ENCODE measurements around the gene SYNDIG1.

The SYNDIG1 gene

DNA sequence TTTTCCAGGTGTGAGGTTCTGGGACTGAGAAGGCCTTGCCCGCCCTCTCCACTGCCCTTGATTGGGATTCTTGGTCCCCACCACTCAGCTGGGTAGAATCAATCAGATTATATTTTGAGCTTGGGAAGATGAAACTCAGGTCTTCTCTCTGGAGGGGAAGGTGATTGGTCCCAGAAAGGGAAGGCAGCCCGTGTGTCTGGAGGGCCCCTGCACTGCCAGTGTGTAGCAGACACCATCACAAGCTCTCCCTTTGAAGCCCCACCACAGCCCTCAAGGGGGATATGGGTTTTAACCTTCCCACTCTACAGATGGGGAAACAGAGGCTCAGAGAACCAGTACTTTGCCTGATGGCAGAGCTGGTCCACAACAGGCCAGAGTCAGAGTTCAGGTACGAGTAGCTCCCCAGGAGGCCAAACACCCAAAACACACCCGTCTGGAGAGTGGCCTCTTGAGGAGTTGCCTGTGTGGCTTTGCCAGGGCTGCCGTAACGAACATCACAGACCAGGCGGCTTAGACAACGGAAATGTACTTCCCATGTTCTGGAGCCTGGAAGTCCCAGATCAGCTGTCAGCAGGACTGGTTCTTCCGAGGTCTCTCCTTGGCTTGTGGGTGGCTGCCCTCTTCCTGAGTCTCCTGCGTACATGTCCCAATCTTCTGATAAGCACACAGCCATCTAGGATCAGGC is 205.6 kb downstream of the SYNDIG1 start:
- no peak for DNase-seq (ENCODE audit: low read depth)

DNA sequence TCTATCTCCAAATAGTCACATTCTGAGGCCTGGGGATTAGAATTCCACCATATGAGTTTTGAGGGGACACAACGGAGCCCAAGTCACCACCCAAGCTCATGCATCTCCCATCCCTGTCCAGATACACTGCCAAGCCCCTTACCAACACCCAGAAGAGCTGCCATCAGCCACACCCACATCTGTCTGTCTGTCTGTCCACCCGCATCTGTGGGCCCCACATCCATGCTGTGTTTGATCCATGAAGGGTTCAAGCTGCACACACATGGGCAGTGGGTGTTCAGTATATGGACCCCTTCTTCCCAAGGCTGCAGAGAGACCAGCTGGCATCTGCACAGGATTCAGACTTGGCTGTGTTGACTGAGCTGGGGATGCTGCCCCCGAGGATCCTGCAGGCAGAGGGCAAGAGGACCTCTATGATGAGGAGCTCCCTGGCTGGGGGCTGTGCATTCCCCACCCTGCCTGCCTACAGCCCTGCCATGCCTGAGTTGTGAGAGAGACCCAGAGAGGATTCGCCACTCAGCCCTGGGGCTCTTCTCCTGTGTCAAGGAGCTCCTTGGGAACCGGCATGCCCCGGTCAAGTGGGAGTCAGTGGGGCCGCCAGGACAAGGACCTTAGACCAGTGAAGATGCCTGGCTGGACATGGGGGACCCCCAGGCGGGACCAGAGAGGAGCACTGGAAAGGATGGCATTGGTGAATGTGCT is 206.4 kb downstream of the SYNDIG1 start:
- DNase-seq (ENCODE audit: low read depth), result no peak

DNA sequence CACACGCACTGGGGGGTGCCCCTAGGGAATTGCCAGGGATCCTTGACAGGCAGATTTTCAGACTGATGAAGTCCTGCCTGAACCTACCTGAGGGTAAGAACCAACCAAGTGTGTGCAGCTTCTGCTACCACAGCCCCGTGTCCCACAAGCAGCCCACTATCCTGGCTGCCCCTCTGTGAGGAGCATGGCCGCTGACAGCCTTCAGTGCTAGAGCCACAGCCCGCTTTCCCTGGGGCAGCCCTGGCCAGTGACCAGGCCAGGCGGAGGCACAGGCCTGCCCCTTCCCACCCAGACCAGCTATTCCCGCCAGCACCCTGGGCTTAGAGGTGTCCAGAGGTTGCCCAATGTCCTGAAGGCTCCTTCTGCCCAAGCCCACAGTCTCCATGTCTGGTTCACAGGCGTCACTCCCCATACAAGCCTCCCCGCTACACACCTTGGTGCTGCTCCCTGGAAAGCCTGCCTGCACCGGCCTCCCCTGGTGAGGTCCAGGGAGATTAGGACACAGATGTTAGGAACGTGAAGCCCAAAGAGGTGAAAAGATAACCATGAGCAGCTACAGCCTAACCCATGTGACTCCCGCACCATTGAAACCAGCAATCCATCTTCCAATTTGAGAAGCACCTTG is 207.0 kb downstream of the SYNDIG1 start:
- no peak for DNase-seq (ENCODE audit: low read depth)

DNA sequence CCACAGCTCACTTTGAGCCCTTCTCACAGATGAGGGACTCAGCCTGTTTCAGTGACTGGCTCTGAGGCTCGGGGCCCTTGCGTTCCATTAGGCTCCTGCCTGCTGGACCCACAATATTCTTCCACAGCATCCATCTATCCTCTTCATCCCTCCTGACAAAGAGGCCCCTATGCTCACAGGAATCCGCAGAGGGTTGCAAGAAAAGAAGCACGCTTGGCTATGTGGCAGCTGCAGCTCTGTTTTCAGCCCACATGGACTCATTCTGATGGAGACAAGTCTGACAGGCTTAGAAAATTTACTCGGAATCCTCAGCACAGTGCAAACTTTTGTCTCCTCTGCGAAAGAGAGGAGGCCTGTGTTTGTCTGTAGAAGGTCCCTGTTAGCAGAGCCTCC is 207.5 kb downstream of the SYNDIG1 start:
- DNase-seq (ENCODE audit: low read depth), result no peak

DNA sequence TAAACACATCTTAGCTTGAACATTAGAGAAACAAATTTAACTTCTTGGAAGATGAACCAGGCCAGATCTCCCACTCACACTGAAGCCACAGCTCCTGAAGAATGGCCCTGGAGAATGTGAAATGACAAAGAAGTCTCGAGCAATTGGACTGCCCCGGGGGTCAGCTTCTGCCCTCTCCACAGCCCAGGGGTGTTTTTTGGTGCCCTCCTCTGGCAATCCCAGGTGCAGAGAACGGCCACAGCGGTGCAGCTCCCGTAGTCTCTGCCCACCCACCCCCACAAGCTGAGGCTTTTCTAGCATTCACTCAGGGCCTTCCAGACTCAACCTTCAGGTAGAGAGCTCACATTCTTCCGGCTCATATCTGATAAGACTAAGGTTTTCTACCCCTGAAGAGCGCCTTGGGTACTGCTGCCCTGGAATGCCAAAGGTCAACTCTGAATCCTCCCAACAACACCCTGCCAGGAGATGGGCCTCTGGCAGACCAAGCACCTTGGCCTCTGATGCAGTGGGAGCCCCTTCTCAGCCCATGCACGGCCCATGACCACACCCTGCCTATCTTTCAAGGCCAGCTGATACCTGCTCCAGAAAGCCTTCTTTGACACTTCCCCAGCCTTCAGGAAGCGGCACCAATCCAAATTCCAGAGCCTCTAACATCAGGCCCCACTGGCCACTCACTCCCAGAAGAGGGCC is 208.3 kb downstream of the SYNDIG1 start:
- DNase-seq (ENCODE audit: low read depth), result no peak

DNA sequence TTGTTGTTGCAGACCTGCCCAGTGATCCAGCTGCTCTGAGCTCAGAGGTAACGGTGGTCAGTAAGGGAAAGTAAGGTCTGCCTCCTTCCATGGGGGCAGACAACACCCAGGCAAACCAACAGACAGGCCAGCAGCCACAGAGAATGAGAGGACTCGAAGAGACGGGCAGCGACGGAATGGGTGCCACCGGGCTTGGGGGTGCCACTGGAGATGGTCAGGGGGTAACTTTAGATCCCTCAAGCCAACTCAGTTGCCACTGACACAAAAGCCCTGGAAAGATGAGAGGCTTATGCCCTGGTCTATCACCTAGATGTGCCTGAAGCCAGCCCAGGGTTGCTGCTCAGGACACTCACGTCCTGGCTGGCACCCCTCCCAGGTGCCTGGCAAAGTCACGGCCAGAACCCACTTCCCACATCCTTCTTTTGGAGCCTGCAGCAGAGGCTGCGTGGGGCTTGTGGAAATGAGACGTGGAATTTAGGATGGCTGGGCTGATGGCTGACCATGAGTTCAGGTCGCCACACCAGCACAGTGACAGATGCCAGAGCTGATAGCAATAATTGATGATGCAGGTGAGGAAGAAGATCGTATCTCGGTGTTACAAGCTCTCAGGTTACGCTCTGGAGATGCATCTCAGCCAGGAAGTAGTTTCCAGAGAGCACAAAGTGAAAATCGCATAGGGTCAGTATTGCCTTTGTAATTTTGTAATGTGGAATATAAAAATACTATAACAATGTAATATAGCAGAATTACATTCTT is 209.1 kb downstream of the SYNDIG1 start:
- DNase-seq (ENCODE audit: low read depth), result no peak

DNA sequence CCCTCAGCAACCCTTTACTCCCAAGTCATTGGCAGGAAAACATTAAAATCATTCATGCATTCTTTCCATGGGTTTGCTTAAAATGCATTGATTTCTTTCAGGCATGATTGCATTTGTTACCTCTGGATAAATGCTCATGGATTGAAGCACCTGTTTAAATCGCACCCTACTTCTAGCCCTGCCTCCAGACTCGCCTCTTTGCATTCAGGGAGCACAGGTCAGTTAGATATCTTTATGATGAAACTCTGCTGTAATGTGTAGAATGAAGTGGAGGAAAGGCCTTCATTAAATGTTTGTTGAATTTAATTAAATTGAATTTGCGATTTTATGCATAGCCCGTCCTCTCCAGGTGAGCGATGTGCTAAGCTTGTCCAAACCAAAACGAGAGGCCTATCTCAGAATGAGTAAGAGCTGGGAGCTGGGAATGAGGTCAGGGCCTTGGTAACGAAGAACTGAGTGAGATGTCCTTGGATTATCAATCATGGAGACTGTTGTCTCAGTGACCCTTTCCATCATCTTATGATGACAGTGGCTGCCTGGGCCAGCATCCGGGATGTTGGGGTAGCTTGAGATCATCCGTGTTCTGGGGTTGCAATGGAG is 210.1 kb downstream of the SYNDIG1 start:
- DNase-seq (ENCODE audit: low read depth), result no peak

DNA sequence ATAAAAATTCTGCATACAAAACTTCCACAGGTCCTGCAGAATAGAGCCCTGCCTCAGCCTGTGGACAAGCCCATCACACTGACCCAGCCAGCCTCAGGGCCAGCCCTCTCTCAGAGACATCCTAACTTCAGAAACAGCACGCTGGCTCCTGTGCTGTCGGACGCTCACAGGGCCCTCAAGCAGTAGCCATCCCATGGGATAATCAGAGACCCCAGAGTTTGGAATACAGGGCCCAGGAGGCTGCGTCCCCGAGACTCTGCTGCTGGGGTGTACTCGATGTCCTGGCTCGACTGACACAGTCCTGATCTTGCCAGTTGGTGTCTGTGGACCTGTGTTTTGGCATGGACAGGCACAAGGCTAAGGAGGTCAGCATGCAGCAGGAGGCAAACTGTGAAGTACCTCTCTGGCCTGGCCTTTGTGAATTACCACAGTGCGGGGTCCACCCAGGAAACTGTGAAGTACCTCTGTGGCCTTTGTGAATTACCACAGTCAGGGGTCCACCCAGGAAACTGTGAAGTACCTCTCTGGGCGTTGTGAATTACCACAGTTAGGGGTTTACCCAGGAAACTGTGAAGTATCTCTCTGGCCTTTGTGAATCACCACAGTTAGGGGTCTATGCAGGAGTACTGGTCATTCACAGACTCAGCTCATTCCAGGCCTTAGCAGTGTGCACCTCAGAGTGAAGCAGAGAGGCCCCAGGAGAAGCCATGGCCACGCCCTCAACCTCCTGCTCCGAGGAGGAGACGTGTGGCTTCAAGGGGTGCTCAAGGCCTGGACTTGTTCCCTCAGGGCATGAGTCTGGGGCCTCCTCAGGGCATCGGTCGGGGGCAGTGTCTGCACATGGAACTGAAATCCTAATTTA is 212.4 kb downstream of the SYNDIG1 start:
- DNase-seq (ENCODE audit: low read depth), result no peak

DNA sequence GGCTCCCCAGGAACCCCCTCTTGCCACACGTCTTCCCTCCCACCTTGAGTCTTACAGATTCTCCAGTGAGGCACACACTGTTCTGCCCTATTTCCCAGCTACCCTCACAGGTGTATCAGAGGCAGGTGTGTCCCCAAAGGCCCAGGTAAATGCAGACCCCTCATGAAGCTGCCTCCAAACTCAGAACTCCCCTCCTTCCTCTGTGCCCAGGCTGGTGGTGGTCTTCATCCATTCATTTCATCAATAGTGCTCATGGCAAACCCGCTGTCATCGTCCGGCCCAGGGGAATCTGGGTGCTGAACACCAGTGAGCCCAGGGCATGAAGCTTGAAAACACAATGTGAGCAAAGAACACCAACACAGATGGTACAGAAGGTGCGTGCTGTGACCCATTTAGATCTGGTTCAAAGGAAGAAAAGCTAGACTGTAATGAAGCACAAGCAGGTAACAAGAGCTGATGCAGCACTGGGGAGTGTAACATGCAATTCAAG is 213.1 kb downstream of the SYNDIG1 start:
- no peak for DNase-seq (ENCODE audit: low read depth)

DNA sequence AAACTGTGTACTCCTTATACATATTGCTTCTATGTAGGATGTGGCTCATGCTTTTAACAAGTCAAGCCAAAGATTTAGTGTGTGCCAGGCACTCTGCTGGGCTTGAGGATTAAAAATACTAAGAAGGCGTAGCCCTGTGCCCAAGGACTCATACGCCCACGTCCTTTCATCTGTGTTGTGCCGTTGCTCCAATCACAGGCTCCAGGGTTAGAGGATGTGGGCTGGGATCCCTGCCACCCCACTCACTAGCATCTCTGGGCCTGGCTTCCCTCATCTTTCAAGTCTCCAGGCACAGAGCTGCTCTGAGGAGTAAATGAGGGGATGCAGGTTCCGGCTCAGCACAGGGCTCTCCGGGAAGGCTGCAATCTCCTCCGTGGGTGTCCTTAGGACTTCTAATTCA is 214.2 kb downstream of the SYNDIG1 start:
- no peak for DNase-seq (ENCODE audit: low read depth)

DNA sequence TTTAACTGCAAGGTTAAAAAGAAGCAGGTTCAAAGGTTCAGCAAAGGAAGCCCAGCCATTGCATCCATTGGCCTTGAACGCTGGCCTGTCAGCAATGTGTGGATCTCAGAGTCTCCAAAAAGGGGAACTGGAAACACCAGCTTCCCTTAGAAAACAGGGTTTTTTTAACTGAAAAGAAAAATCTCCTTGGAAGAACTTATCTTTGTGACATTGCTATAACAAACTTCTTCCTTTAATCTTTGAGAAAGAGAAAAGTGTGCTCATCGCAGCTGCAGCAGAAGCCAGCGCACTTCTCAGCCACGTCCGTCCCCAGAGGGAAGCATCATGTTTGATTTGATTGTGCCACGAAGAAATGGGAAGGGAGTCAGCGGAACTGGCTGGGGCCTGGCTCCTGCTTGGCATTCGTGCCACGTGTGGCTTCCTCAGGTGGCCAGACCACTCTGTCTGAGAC is 215.0 kb downstream of the SYNDIG1 start:
- no peak for DNase-seq (ENCODE audit: low read depth)

DNA sequence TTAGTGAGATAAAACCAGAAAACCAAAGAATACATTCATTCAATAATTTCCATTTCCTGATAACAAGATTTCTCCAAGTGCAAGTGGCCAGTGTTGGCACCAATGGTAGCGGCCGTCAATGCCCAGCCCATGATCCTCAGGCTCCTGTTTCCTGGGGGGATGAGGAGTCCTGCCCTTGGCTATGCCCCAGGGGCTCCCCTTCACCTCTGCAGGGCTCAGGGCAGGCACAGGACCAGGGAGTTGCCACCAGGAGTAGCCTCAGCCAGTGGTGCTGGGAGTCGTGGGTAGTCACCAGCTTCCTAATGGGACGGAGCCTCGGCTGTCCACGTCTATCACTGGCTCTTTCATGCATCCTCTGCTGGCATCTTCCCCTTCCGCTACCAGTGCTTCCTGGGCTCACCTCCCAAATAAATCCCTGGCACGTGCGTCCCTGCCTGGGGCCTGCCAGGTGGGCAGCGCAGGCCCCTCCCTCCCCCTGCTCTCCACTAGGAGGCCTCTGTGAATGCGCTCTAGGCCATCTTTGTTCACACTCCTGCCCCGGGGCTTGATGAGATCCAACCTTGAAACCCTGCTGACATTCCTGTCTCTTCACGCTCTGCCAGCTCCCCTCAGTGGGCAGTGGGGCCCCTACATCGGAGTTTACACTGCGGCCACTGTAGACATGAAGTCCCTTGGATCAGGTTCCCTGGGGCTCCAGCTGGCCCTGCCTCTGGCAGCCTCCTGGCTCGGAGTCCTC is 215.7 kb downstream of the SYNDIG1 start:
- DNase-seq (ENCODE audit: low read depth), result no peak

DNA sequence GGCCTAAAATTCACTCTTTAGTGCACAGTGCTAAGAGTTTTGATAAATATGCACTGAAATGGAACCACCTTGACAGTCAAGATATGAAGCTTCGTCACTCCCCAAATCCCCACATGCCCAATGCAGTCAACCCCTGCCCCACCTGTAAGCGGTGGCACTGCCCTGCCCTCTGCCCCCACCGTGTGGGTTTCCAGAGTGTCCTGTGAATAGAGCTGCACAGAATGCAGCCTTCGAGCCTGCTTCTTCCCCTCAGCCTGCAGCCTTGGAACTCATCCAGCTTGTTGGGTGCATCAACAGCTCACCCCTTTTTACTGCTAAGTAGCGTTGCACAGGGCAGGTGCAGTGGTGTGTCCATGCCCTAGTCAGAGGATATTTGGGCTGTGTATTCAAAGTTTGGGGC is 216.3 kb downstream of the SYNDIG1 start:
- no peak for DNase-seq (ENCODE audit: low read depth)

DNA sequence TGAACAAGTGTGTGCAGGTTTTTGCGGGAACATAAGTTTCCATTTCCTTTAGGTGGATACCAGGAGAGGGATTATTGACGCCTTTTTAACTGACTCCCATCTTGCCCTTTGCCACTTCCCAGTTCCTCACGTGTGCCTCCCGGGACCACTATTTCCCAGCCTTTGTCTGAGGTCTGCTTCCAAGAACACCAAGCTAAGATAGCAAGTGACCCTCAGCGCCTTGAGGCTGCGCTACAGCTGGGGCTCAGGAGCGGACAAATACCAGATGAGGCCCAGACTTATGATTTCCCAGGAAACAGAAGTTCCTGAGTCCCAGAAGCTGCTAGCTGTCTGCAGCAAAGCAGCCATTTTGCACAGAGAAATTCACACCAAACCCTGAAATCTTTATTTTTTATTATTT is 216.7 kb downstream of the SYNDIG1 start:
- DNase-seq (ENCODE audit: low read depth), result no peak

DNA sequence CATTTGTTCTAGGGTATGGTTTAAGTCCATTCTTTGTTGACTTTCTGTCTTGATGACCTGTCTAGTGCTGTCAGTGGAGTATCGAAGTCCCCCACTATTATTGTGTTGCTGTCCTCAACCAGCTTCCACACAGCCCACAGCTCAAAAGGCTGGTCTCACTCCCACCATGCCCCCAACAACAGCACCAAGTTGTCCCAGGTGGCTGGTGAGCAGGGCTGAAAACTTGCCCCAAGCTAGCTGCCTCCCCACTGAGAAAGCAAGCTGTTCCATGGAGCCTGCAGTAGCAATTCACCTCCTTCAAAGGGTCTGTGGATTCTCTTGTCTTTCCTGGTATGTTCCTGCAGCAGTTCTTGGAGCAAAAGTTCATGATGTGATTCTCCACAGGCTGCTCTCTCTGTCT is 221.0 kb downstream of the SYNDIG1 start:
- no peak for DNase-seq (ENCODE audit: low read depth)

DNA sequence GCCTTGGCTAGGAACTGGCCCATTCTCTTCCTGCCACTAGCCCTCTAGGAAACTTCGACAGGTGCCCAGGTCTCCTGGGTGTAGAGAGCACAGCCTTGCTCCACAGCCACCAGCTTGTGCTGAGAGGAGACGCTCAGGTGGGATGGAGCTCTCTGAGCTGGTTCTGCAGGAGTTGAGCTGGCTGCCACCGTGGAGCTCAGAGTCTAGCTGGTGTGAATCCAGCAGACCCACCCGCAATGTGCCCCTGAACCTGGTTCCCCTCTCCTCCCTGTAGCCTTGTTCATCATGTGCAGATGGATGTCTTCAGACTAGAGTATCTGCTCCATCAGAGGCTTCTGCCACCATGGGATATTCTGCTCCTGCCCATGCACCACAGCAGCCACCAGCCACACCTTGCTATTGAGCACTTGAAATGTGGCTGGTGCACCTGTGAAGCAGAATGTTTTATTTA is 222.5 kb downstream of the SYNDIG1 start:
- no peak for DNase-seq (ENCODE audit: low read depth)

DNA sequence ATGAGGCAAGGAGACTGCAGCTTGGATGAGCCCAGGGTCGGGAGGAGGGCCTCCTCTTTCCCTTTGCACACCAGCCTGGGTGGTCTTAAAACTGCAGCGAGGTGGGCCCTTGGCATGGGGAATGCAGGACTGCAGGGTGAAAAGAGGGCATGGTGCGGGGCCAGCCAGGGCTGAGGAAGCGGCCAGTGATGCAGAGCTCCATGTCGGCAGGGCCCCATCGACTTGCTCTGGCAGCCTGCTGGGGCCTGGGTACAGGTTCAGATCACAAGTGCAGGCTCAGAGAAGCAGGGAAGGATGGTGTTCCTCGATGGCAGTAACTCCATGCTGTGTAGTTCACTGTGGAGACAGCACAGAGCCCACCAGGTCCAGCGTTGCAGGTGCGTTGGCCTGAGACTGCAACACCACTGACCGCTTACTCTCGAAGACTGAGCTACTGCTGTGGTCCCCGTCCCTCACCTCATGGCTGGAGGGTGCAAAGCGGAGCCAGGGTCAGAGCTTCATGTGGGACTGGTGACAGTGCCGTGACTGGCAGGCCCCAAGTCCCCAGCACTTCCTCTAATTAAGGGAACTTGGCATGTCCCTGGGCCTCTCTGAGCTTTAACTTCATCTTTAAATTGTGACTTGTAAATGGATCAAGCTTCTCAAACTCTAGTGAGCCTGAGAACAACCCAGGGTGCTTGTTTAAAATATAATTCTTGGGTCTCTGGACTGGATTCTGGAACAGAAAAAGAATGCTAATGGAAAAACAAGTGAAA is 223.2 kb downstream of the SYNDIG1 start:
- DNase-seq (ENCODE audit: low read depth), result no peak

DNA sequence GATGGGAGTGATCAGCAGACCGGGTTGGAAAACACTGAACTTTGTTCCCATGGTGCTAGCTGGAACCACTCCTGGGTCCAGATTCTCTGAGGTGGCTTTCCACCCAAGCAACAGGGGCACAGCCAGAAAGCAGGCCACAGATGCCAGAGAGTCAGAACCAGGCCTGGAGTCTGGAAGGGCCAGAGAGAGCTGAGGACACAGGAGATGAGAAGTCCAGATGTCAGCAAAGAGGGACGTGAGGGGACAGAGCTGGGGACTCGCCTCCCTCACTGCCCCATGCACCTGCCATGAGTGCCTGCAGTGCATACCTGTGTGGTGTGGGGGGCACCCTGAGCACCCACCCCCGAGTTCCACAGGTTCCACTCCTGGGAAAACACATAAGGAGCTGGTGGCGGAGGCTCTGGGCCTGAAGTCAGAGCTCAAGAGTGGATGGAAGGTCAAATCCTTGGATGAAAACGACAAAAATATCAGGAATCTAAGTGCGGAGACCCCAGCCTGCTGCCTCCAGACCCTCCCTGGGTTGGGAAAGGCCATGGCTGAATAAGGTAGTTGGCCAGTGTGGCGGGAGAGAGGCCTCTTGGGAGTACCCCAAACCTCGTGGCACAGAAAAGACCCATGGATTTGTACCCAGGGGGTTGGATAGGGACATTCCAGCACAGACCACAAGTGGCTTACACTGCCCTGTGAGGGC is 224.2 kb downstream of the SYNDIG1 start:
- DNase-seq (ENCODE audit: low read depth), result no peak
